NCI-H2107 (cell line): ENCODE results near the gene DIDO1.
"Not testable (repeated sequence)": the region's sequence is repeated elsewhere in the genome, so short reads cannot be mapped to it uniquely, and the experiment has no call there.

Experiments
- DNase-seq: peaks from one replicate; lab custom pipeline; 2025; lab: John Stamatoyannopoulos, UW

Gene DIDO1

DNA sequence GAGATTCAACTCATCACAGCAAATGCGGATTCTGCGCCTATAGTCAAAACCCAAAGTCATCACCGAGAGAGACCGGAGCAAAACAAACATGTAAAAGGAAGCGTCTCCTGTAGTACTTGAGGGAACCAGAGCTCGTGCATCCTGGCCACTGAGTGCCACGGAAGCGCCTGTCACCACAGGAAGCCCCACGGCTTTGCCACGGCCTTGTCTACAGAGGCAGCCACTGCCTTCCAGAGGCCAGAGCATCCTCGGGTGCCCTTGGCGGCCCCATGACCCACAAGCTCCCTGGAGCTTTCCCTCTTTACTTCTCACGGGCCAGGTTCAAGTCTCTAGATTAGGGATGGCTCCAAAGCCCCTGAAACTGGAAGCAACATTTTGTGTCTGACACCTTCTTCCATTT, 72.2 kb downstream of the DIDO1 start:
- no peak for DNase-seq

DNA sequence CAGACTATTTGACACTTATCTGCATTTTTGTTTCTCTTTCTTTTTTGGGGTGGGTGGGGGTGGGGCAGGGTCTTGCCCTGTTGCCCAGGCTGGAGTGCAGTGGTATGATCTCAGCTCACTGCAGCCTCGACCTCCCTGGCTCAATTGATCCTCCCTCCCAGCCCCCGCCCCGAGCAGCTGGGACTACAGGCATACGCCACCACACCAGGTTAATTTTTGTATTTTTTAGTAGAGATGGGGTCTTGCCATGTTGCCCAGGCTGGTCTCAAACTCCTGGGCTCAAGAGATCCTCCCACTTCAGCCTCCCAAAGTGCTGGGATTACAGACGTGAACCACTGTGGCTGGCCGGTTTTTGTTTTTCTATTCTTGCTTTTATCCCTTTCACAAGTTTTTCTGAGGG, 73.0 kb downstream of the DIDO1 start:
- not testable (repeated sequence) for DNase-seq

DNA sequence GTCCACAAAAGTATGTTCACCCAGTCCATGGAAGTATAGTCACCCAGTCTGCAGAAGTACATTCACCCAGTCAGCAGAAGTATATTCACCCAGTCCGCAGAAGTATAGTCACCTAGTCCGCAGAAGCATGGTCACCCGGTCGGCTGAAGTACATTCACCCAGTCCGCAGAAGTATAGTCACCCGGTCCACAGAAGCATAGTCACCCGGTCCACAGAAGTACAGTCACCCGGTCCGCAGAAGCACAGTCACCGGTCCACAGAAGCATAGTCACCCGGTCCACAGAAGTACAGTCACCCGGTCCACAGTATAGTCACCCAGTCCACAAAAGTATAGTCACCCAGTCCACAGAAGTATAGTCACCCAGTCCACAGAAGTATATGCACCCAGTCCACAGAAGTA, 73.5 kb downstream of the DIDO1 start:
- DNase-seq: no peak

DNA sequence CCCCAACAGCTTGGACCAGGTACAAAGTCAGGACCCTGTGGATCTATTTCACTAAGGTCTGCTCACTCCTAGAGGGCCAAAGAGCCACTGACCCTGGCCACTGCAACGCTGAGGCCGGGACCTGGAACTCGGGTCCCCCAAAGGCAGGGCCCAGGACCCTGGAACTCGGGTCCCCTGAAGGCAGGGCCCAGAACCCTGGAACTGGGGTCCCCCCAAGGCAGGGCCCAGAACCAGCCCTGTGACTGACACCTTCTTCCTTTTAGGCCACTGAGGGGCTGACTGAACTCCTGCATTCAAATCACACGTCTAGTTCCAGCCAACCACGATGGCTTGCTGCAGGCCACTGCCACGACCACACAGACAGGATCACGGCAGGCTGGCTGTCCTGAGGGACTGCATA, 74.1 kb downstream of the DIDO1 start:
- no peak for DNase-seq

DNA sequence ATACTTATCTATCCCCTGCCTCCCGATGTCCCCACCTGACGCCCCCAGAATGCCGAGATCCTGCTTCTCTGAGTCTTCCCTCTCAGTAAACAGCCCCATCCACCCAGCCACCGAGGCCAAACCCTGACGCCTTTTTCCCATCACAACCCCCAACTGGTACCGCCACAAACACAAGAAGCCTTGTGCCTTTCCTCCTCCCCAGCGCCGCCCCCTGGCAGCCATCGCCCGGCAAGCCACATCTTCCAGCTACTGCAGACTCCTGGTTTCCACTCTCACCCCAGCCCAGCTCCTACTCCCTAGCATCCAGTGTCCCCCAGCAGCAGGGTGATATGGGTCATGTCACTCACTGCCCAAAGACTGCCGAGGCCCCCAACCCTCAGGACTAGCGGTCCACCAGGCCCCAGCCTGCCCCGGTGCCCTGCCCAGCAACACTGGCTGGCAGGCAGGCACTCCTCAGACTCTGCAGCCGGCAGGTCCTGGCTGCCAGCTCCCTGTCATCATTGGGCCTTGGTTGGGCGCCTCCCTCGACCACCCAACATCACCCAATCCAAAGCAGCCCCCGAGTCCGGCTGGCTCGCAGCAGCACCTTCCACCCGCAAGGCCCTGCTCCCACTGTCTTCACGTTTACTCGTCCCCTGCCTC, 75.9 kb downstream of the DIDO1 start:
- no peak for DNase-seq

DNA sequence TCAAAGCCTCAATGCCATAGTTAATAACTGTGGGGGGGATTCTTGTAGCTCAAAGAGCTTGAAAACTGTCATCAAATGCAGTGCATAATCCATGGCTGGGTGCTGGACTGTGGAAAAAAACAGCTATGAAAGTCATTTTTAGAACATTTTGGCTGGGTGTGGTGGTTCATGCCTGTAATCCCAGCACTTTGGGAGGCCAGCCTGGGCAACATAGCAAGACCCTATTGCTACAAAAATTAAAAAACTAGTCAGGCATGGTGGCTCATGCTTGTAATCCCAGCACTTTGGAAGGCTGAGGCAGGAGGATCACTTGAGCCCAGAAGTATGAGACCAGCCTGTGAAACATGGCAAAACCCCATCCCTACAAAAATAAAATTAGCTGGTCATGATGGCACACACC, 76.9 kb downstream of the DIDO1 start:
- DNase-seq: no peak

DNA sequence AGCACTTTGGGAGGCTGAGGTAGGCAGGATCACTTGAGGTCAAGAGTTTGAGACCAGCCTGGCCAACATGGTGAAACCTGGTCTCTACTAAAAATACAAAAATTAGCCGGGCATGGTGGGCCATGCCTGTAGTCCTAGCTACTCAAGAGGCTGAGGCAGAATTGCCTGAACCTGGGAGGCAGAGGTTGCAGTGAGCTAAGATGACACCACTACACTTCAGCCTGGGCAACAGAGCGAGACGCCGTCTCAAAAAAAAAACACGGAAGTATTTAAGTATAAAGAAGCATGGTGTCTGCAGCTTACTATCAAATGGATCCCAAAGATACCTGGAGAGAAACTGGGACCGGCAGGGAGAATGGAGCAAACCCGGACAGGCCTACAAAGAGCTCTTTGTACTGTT, 77.4 kb downstream of the DIDO1 start:
- DNase-seq: not testable (repeated sequence)

DNA sequence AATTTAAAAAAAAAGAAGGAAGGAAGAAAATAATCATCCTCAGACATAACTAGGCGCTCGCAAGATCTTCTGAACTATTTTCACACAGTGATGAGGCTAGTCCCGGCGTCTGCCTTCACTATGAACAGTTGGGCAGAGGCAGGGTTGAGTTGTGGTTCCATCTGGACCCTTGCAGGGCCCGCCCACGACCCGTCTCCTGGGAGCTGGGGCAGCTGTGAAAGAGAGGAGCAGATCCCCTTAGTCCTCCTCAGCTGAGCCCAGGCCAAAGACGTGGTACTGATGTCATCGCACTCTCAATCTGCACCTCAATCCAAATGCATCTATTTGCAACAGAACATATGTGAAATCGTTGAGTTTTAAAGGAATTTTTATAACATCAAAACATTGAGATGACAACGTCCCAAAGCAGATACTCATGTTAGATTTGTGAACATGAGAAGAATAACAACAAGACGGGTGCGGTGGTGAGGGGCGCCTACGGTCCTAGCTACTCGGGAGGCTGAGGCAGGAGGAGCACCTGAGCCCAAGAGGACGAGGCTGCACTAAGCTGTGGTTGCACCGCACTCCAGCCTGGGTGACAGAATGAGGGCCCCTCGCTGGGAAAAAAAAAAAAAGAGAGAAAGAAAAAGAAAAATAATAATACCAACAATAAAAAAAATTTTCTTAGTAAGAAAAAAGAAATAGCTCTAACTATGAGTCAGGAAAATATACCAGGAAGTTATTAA, 80.0 kb downstream of the DIDO1 start:
- no peak for DNase-seq

DNA sequence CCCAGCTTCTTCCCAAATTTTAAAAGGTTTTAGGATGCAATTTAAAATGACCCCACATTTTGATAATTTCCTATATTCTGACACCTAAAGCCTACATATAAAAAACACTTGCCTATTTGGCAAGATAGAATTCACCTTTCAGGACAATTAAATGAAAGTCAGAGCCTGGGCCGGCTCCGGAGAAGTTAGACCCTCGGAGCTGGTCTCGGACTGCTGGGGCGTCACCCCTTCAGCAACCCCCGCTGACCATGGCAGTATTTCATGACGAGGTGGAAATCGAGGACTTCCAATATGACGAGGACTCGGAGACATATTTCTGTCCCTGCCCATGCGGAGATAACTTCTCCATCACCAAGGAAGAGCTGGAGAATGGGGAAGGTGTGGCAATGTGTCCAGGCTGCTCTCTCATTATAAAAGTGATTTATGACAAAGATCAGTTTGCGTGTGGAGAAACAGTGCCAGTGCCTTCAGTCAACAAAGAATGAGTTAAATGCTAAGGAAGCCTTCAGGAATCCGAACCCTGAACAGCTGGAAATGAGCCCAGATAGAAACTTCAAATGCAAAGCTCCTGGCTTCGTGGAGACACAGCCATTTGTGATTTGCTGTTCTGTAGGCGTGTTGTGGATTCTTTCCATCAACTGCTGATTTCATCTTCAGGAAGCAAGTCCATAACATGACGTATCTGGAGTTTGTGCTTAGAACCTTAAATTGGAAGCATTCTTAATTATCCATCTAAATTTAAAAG, 80.7 kb downstream of the DIDO1 start:
- no peak for DNase-seq

DNA sequence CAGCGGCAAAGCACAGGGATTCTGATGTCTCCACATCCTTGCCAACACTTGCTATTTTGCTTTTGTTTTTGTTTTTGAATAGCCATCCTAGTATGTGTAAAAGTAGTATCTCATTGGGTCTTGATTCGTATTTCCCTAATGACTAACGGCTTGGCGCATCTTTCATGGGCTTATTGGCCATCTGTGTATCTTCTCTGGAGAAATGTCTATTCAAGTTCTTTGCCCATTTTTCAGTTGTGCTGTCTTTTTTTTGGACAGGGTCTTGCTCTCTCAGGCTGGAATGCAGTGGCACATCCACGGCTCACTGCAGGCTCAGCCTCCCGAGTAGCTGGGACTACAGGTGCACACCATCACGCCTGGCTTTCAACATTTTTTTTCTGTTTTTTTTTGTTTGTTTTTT, 82.1 kb downstream of the DIDO1 start:
- DNase-seq: no peak

DNA sequence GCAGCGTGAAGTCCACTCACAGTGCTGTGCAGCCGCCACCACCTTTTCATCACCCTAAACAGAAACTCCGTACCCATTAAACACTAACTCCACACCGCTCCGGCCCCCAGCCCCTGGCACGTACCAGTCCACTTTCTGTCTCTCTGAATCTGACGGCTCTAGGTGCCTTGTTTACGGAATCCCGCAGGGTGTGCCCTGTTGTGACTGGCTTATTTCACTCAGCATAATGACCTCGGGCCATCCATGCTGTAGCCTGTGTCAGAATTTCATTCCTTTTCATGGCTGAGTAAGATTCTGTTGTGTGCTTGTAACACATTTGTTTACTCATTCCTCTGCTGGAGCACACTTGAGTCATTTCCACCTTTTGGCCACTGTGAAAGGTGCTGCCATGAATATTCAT, 82.6 kb downstream of the DIDO1 start:
- no peak for DNase-seq

DNA sequence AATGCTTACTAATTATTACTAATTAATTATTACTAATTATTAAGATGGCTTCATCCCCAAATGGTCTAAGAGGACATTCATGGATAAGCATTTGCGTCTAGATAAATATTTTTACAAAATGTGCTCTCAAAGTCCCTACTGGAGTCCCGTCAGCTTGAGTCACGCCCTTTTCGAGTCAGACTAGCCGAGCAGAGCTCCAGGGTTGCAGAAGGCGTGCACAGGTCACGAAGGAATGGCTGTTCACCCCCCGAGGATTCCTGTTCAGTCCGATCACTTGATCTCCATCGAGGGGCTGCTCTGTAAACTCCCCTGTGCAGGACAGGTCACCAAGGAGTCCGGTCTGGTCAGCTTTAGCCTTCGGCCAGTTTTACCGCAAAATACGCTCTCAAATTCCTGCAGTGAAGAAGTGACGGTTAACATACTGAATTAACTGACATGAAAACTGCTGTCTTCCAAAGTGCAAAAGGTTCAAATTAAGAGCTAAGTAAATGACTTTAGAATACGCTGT, 84.5 kb downstream of the DIDO1 start:
- DNase-seq: no peak

DNA sequence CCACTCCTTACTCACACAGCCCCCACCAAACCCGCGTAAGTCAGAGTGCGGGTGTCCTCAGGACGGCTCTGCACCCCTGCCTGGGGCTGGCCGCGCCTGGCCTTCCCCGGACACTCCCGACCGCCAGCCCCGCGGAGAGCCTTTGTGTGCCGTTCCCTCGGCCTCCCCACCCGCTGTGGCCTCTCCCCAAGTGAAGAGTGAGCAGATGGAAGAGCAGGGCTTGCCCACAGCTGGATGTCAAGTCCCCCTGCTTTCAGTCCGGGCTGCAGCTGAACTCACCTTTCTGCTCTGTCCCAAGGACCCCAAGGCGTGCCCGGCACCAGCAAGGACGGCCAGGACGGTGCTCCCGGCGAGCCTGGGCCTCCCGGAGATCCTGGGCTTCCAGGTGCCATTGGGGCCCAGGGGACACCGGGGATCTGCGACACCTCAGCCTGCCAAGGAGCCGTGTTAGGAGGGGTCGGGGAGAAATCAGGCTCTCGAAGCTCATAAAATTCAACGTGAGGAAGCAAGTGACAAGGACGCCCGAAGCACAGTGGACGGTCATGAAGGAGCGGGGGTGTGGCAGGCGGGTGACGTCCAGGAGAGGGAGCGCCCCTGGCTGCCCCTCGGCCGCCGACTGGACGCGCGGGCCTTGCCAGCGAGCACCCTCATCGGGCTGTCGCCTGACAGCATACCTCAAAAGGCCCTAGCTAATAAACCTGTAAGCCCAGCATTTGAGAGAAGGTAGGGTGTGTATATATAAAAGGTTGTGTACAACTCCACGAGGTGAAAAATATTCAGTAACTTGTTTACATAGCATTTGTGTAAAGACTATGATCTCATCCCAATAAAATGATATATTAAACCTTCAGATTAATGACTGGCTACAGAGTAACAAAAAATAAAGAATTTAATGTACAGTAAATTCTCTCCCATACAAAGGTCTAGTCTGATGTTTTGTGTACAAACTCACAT, 85.8 kb downstream of the DIDO1 start:
- DNase-seq: no peak

DNA sequence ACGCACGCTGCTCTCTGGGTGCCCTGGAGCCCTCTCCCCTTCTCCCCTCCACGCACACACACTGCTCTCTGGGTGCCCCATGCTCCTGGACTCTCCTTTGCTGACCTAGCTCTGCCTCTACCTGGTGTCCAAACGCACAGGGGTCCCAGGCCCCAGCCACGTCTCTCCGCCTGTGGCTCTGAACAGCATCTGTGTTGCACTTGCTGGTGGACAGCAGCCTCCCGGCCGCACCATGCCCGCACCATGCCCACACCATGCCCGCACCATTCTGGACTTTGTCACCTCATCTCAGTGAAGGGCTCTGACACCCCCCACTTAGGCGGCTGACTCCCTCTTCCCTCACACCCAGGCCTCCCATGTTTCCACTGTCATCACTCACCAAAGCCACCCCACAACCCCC, 86.5 kb downstream of the DIDO1 start:
- no peak for DNase-seq

DNA sequence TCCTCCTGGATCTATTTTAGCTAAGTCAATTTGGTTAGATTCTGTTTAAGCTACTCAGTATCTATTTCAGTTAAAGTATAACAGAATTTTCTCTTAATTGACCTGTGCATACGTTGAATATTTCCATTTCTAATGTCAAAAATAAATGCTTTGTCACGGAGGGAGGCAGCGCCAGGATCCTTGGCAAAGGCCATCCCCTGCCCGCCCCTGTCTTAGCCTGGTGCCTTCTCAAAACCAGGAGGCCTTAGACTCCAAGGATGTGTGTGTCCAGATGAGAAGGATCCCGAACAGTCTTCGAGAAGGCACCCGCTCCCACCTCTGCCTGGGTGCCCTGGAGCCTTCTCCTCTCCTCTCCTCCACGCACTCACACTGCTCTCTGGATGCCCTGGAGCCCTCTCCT, 87.0 kb downstream of the DIDO1 start:
- DNase-seq: no peak

DNA sequence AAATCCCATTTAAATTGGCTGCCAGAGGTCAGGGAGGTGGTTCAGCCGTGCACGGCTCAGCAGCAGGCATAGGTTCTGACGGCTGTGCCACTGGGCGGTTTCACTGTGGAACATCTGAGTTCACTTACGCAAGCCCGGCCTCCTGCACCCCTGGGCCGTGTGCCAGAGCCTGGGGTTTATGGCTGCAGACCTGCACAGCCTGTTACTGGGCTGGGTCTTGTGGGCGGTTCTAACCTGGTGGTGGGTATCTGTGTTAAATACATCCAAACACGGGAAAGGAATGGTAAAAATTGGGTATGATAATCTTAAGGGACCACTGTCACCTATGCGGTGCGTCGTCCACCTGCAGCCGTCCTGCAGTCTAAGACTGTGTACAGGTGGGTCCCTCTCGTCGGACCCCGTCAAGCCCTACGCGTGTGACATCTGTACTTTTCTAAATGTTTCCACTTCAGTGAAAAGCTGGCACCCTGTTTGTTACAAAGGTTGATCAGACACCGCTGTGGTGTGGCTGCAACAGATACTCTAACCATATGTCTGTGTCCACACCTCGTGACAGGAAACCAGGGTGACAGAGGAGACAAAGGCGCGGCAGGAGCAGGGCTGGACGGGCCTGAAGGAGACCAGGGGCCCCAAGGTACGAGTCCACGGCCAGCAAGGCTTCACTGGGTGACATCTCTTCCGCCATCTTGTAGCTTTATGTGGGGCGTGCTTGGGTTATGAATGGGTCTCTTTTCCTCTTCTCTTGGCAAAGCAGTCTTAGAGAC, 88.0 kb downstream of the DIDO1 start:
- DNase-seq: peak; percentile 76

DNA sequence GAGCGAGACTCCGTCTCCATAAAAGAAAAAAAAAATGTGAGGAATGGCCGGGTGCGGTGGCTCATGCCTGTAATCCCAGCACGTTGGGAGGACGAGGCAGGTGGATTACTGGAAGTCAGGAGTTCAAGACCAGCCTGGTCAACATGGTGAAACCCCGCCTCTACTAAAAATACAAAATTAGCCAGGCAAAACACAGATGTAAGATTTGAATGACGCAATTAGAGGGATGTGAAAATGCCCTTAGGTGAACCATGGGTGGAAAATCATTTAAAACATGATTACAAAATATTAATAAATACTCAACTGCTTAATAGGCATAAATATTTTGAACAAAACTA, 88.5 kb downstream of the DIDO1 start:
- no peak for DNase-seq

DNA sequence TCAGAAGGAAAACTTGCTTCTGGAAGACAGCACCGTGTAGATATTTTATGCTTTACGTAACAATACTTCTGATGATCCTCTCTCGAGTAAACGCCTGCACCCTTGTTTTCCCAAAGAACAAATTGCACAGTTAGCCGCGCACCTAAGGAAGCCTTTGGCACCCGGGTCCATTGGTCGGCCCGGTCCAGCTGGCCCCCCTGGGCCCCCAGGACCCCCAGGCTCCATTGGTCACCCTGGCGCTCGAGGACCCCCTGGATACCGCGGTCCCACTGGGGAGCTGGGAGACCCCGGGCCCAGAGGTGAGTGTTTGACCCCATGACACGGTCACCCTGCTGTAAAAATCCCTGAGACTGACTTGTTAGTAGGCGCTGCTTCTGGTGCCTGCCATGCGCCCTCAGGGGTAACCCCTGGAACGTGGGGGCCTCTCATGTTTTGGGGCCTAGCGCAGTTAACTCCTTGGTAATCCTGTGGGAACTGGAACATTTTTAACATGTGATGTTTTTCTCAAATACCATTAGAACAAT, 89.3 kb downstream of the DIDO1 start:
- DNase-seq: no peak

DNA sequence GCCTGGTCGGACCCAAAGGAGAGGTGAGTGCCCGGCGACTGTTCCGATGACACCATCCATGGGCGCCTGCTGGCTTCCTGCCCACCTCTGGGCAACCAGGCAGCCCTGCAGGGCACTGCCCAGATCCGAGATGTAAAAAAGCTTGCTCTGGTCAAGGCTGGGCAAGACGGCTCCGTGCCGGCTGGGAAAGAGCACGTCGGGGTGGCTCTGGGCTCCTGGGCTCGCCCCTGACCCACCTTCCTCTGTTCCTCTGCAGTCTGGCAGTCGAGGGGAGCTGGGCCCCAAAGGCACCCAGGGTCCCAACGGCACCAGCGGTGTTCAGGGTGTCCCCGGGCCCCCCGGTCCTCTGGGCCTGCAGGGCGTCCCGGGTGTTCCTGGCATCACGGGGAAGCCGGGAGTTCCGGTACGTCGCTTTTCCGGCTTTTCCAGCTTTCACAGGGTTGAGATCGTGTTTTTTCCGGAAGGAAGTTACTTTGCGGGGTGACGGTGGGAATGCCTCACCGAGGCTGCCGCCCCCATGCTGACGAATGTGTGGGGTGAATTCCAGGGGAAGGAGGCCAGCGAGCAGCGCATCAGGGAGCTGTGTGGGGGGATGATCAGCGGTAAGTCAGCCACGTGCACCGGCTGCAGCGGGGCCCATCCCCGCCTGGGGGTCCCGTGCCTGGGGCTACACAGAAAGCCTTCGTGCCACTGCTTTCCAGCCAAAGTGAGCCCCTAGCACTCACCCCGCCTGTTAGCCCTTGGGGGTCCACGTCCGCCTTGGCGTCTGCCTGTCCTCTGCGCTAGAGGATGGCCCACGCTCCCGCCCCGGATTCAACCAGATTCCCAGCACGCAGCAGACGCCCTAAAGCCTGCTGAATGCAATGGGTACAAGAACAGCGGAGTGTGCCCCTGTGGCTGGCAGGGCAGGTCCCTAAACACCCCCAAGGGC, 90.1 kb downstream of the DIDO1 start:
- DNase-seq: no peak
